Activated naive CD4-positive, alpha-beta T cell treated with anti-CD3 and anti-CD28 coated beads, Interleukin-2, amount 50 U/mL, for 72 hours (primary cell): ENCODE data around the gene CARMIL3. TPM values are rescaled to one million over a fixed set of nuclear protein-coding genes. Genes with fewer than 3 reads are reported as not detected.

Experiments used
- ATAC-seq, 2 donors: fragments of 150-1000 bp; cut with Tn5 transposase; 2 replicates each; pipeline ENCODE4 v1.10.0; 2021; ENCODE audit warnings: mild to moderate bottlenecking in 2 of 2, moderate library complexity in 2 of 2
- DNase-seq, 2 donors: peaks; one replicate each; pipeline ENCODE4 v3.0.0; 2021 to 2022; ENCODE audit warnings: low spot score in 2 of 2
- H3K27ac Mint-ChIP-seq, 2 donors: one replicate each; pipeline ENCODE4 v1.8.0; 2022; ENCODE audit warnings: mild to moderate bottlenecking in 2 of 2, mixed read lengths in 2 of 2
- H3K36me3 Mint-ChIP-seq, 2 donors: one replicate each; pipeline ENCODE4 v1.8.0; 2022; ENCODE audit warnings: mixed read lengths in 2 of 2
- H3K9me3 Mint-ChIP-seq, 2 donors: one replicate each; pipeline ENCODE4 v1.8.0; 2022; ENCODE audit warnings: mixed read lengths in 2 of 2
- total RNA-seq, 2 donors: library from RNA; stranded (reverse); gene quantifications; one replicate each; pipeline ENCODE4 v1.2.3, GENCODE V29; 2022

The CARMIL3 gene
- total RNA-seq, 2 donors from 2014 or later: 2.1 to 6.7 TPM

GRCh38 chr14:24066496-24067132 lies 14.8 kb downstream of the CARMIL3 start:
- Mint-ChIP-seq H3K36me3 (no peaks in the 10 kb centered on the region), H3K9me3 (no peaks in the 10 kb centered on the region), H3K27ac (peak overlapping the region in 1 of 2 donors; percentile 16)
- DNase-seq (no peak), ATAC-seq (no peak)

GRCh38 chr14:24067133-24068082 lies 15.6 kb downstream of the CARMIL3 start:
- Mint-ChIP-seq H3K27ac (no peak overlapping the region), H3K36me3 (no peaks in the 10 kb centered on the region), H3K9me3 (no peaks in the 10 kb centered on the region)
- no peak for ATAC-seq
- no peak for DNase-seq

GRCh38 chr14:24068711-24069410 lies 17.1 kb downstream of the CARMIL3 start:
- Mint-ChIP-seq H3K36me3 (no peaks in the 10 kb centered on the region), H3K9me3 (no peaks in the 10 kb centered on the region), H3K27ac (no peak overlapping the region)
- no peak for ATAC-seq
- DNase-seq: no peak

GRCh38 chr14:24069411-24069735 lies 17.6 kb downstream of the CARMIL3 start:
- Mint-ChIP-seq H3K27ac (no peak overlapping the region), H3K9me3 (no peaks in the 10 kb centered on the region), H3K36me3 (no peaks in the 10 kb centered on the region)
- ATAC-seq: no peak
- no peak for DNase-seq

GRCh38 chr14:24070285-24071143 lies 18.7 kb downstream of the CARMIL3 start:
- ATAC-seq: no peak
- H3K27ac Mint-ChIP-seq: peak overlapping the region; percentile 40 to 84
- no peak for DNase-seq
- H3K36me3 Mint-ChIP-seq: no peaks in the 10 kb centered on the region
- no peaks in the 10 kb centered on the region for H3K9me3 Mint-ChIP-seq

GRCh38 chr14:24071144-24071697 lies 19.4 kb downstream of the CARMIL3 start, which contains the start of gene CPNE6:
Gene CPNE6 (plus strand): TSS chr14:24071562. CDS start chr14:24072937, 1,375 bp downstream.
- DNase-seq: peak in 1 of 2 donors; percentile 42
- no peaks in the 10 kb centered on the region for H3K9me3 Mint-ChIP-seq
- H3K36me3 Mint-ChIP-seq: no peaks in the 10 kb centered on the region
- peak; percentile 85 to 96 for ATAC-seq
- peak within 1 kb of the TSS; percentile 40 to 84 for H3K27ac Mint-ChIP-seq

- no peaks in the 10 kb centered on the region for H3K36me3 Mint-ChIP-seq
- ATAC-seq (no peak), DNase-seq (no peak)
- H3K27ac Mint-ChIP-seq: no peak overlapping the region
- H3K9me3 Mint-ChIP-seq: no peaks in the 10 kb centered on the region
Measured at GRCh38 chr14:24071836-24072430, 20.1 kb downstream of the CARMIL3 start.

- ATAC-seq (no peak), DNase-seq (no peak)
- Mint-ChIP-seq H3K27ac (no peak overlapping the region), H3K9me3 (no peaks in the 10 kb centered on the region), H3K36me3 (no peaks in the 10 kb centered on the region)
Measured at GRCh38 chr14:24072436-24072835, 20.6 kb downstream of the CARMIL3 start.

- Mint-ChIP-seq H3K36me3 (no peaks in the 10 kb centered on the region), H3K9me3 (no peaks in the 10 kb centered on the region), H3K27ac (no peak overlapping the region)
- DNase-seq: no peak
- no peak for ATAC-seq
Measured at GRCh38 chr14:24072881-24073877, 21.4 kb downstream of the CARMIL3 start.

GRCh38 chr14:24074625-24075484 lies 23.0 kb downstream of the CARMIL3 start:
- no peaks in the 10 kb centered on the region for H3K36me3 Mint-ChIP-seq
- H3K27ac Mint-ChIP-seq: no peak overlapping the region

GRCh38 chr14:24075485-24076301 lies 23.9 kb downstream of the CARMIL3 start:
- H3K9me3 Mint-ChIP-seq: no peaks in the 10 kb centered on the region
- no peaks in the 10 kb centered on the region for H3K36me3 Mint-ChIP-seq
- H3K27ac Mint-ChIP-seq: peak overlapping the region in 1 of 2 donors; percentile 77
- DNase-seq: no peak
- ATAC-seq: no peak

More at GRCh38 chr14:24074625-24075484, 23.0 kb downstream of the CARMIL3 start:
- ATAC-seq: no peak
- DNase-seq: no peak
- H3K9me3 Mint-ChIP-seq: no peaks in the 10 kb centered on the region

GRCh38 chr14:24076302-24076601 lies 24.4 kb downstream of the CARMIL3 start:
- ATAC-seq (no peak), DNase-seq (no peak)
- no peaks in the 10 kb centered on the region for H3K36me3 Mint-ChIP-seq
- H3K27ac Mint-ChIP-seq: peak overlapping the region in 1 of 2 donors; percentile 77
- H3K9me3 Mint-ChIP-seq: no peaks in the 10 kb centered on the region

- ATAC-seq (no peak), DNase-seq (no peak)
- H3K27ac Mint-ChIP-seq: peak overlapping the region in 1 of 2 donors; percentile 70
- H3K36me3 Mint-ChIP-seq: no peaks in the 10 kb centered on the region
- no peaks in the 10 kb centered on the region for H3K9me3 Mint-ChIP-seq
Measured at GRCh38 chr14:24077086-24077485, 25.3 kb downstream of the CARMIL3 start.
